Measurements from ENCODE around the gene PARD6B. TPM values are rescaled to one million over a fixed set of nuclear protein-coding genes. Genes with fewer than 3 reads are reported as not detected.

Gene PARD6B
- total and polyA plus RNA-seq, 2 experiments from 2014 or later: 14.6 to 41.0 TPM

GRCh38 chr20:50683570-50683969, 47.8 kb upstream of the PARD6B start:
- H3K9me3 ChIP-seq (ENCODE audit: low read depth): no peaks in the 10 kb centered on the region
- H3K36me3 ChIP-seq (replicated peaks; ENCODE audit: insufficient read depth, low read depth): no peaks in the 10 kb centered on the region
- H3K4me2 ChIP-seq: no peak overlapping the region
- WGBS (ENCODE audit: low lambda C conversion rate, missing lambda C conversion rate): 92% methylated on average over 6 of the region's 6 CpGs
- no peaks in the 10 kb centered on the region for H3K27me3 ChIP-seq
- H3K79me2 ChIP-seq: no peaks in the 10 kb centered on the region
- DNase-seq (ENCODE audit: low spot score): no peak
- H2AFZ ChIP-seq: no peak overlapping the region
- TF ChIP-seq EZH2 (IDR thresholded peaks at IDR 0.05; ENCODE audit: borderline replicate concordance) (no peak), EZH2phosphoT487 (IDR thresholded peaks at IDR 0.05; ENCODE audit: low read depth, severe bottlenecking, unreplicated experiment) (no peak), CTCF (IDR thresholded peaks at IDR 0.05; ENCODE audit: poor library complexity) (no peak)
- no peak overlapping the region for H3K4me3 ChIP-seq
- H4K20me1 ChIP-seq (ENCODE audit: insufficient read depth, poor library complexity, severe bottlenecking): no peaks in the 10 kb centered on the region
- H3K9me2 ChIP-seq (replicated peaks; ENCODE audit: insufficient read depth): no peaks in the 10 kb centered on the region
- H3K4me1 ChIP-seq (ENCODE audit: insufficient read depth): peaks cover 18% of the 10 kb centered on the region
- H3K27ac ChIP-seq: no peak overlapping the region

GRCh38 chr20:50686821-50687220, 44.6 kb upstream of the PARD6B start:
- Histone ChIP-seq H3K27me3 (no peaks in the 10 kb centered on the region), H3K9me2 (replicated peaks; ENCODE audit: insufficient read depth) (no peaks in the 10 kb centered on the region), H2AFZ (no peak overlapping the region), H3K4me1 (ENCODE audit: insufficient read depth) (peaks cover 27% of the 10 kb centered on the region), H3K4me3 (no peak overlapping the region), H3K79me2 (no peaks in the 10 kb centered on the region), H3K27ac (peak overlapping the region; percentile 28), H3K9me3 (ENCODE audit: low read depth) (no peaks in the 10 kb centered on the region), H4K20me1 (ENCODE audit: insufficient read depth, poor library complexity, severe bottlenecking) (no peaks in the 10 kb centered on the region), H3K4me2 (no peak overlapping the region), H3K36me3 (replicated peaks; ENCODE audit: insufficient read depth, low read depth) (no peaks in the 10 kb centered on the region)
- WGBS (ENCODE audit: low lambda C conversion rate, missing lambda C conversion rate): 82% methylated on average over 10 of the region's 10 CpGs
- no peak for TF ChIP-seq EZH2 (IDR thresholded peaks at IDR 0.05; ENCODE audit: borderline replicate concordance)
- DNase-seq (ENCODE audit: low spot score): peak; percentile 43

GRCh38 chr20:50688256-50688975, 43.0 kb upstream of the PARD6B start:
- Histone ChIP-seq H4K20me1 (ENCODE audit: insufficient read depth, poor library complexity, severe bottlenecking) (no peaks in the 10 kb centered on the region), H3K9me3 (ENCODE audit: low read depth) (no peaks in the 10 kb centered on the region), H3K9me2 (replicated peaks; ENCODE audit: insufficient read depth) (no peaks in the 10 kb centered on the region), H3K27ac (no peak overlapping the region), H3K4me1 (ENCODE audit: insufficient read depth) (peaks cover 35% of the 10 kb centered on the region), H3K36me3 (replicated peaks; ENCODE audit: insufficient read depth, low read depth) (no peaks in the 10 kb centered on the region), H2AFZ (no peak overlapping the region), H3K27me3 (no peaks in the 10 kb centered on the region), H3K79me2 (no peaks in the 10 kb centered on the region), H3K4me3 (no peak overlapping the region), H3K4me2 (no peak overlapping the region)
- TF ChIP-seq EZH2 (IDR thresholded peaks at IDR 0.05; ENCODE audit: borderline replicate concordance) (no peak), EZH2phosphoT487 (IDR thresholded peaks at IDR 0.05; ENCODE audit: low read depth, severe bottlenecking, unreplicated experiment) (no peak), CTCF (IDR thresholded peaks at IDR 0.05; ENCODE audit: poor library complexity) (no peak)
- WGBS (ENCODE audit: low lambda C conversion rate, missing lambda C conversion rate): 94% methylated on average over 8 of the region's 8 CpGs
- no peak for DNase-seq (ENCODE audit: low spot score)

GRCh38 chr20:50689864-50690649, 41.3 kb upstream of the PARD6B start:
- no peak for DNase-seq (ENCODE audit: low spot score)
- Histone ChIP-seq H3K4me3 (peak overlapping the region; percentile 23), H3K4me1 (ENCODE audit: insufficient read depth) (peaks cover 35% of the 10 kb centered on the region), H3K9me2 (replicated peaks; ENCODE audit: insufficient read depth) (no peaks in the 10 kb centered on the region), H3K4me2 (peak overlapping the region; percentile 94), H3K79me2 (no peaks in the 10 kb centered on the region), H3K9me3 (ENCODE audit: low read depth) (no peaks in the 10 kb centered on the region), H4K20me1 (ENCODE audit: insufficient read depth, poor library complexity, severe bottlenecking) (no peaks in the 10 kb centered on the region), H3K27me3 (no peaks in the 10 kb centered on the region), H3K27ac (peak overlapping the region; percentile 75), H2AFZ (no peak overlapping the region), H3K36me3 (replicated peaks; ENCODE audit: insufficient read depth, low read depth) (no peaks in the 10 kb centered on the region)
- TF ChIP-seq CTCF (IDR thresholded peaks at IDR 0.05; ENCODE audit: poor library complexity) (no peak), EZH2 (IDR thresholded peaks at IDR 0.05; ENCODE audit: borderline replicate concordance) (no peak), EZH2phosphoT487 (IDR thresholded peaks at IDR 0.05; ENCODE audit: low read depth, severe bottlenecking, unreplicated experiment) (no peak)
- 50% methylated on average over 10 of the region's 10 CpGs for WGBS (ENCODE audit: low lambda C conversion rate, missing lambda C conversion rate)
